Right lobe of liver (tissue), 4 donors: ENCODE data around the gene NUBPL.

ENCODE experiments used
- CTCF ChIP-seq, 4 donors: fragments of 200-600 bp in 3 of 4; fragments of 450-650 bp in 1 of 4; IDR thresholded peaks; one replicate each; pipeline versions ENCODE4 v1.5.1 to v1.8.0; 2016 to 2022; ENCODE audit warnings: antibody characterized with exemption in 4 of 4, mild to moderate bottlenecking in 2 of 4
- POLR2A ChIP-seq: fragments of 450-650 bp; IDR thresholded peaks from one replicate; pipeline ENCODE4 v1.6.1; 2017; ENCODE audit warnings: antibody characterized with exemption, mild to moderate bottlenecking
- donor health status: DM: no; HTN: no; CAD: no.
- donor health status: DM: no; HTN: no; CAD: no.
- donor health status: DM: no; HTN: yes; CAD: no.

- TF ChIP-seq CTCF (IDR thresholded peaks at IDR 0.05) (no peak), POLR2A (no peak)
Observed at GRCh38 chr14:31682768-31683167, 121.6 kb downstream of the NUBPL start.
